Bone marrow (tissue), 2 donors: ENCODE measurements around the gene ASF1B.

Experiments used
- DNase-seq, 2 donors: peaks; one replicate each; lab custom pipeline; 2025; lab: John Stamatoyannopoulos, UW

Gene ASF1B

GRCh38 chr19:14135985-14136508, 342 bp downstream of the ASF1B start:
- DNase-seq = no peak

GRCh38 chr19:14135355-14135754, 1.0 kb downstream of the ASF1B start:
- DNase-seq = no peak

GRCh38 chr19:14127929-14128509, 8.4 kb downstream of the ASF1B start:
- no peak for DNase-seq

- DNase-seq = no peak
These were observed 9.2 kb downstream of the ASF1B start for GRCh38 chr19:14127176-14127575.

GRCh38 chr19:14122924-14123323, 13.5 kb downstream of the ASF1B start:
- no peak for DNase-seq

GRCh38 chr19:14120497-14120780, 15.9 kb downstream of the ASF1B start:
- DNase-seq = no peak

- no peak for DNase-seq
These were observed 16.5 kb downstream of the ASF1B start for GRCh38 chr19:14119644-14120496.

GRCh38 chr19:14119146-14119545, 17.2 kb downstream of the ASF1B start:
- DNase-seq = no peak

GRCh38 chr19:14118165-14119051, 18.0 kb downstream of the ASF1B start:
- DNase-seq = peak; percentile 65 to 83

- DNase-seq = peak; percentile 80 to 94
These were observed 18.7 kb downstream of the ASF1B start, which contains the start of gene PRKACA for GRCh38 chr19:14117668-14118164. TSS of gene PRKACA (minus strand) at chr19:14117762. CDS start at chr19:14117547, 215 bp downstream.

GRCh38 chr19:14116918-14117578, 19.3 kb downstream of the ASF1B start:
- DNase-seq = no peak

- DNase-seq = no peak
These were observed 19.9 kb downstream of the ASF1B start for GRCh38 chr19:14116525-14116917.

GRCh38 chr19:14115756-14116155, 20.6 kb downstream of the ASF1B start:
- DNase-seq = no peak

- peak; percentile 32 to 78 for DNase-seq
These were observed 21.5 kb downstream of the ASF1B start for GRCh38 chr19:14114854-14115253.

GRCh38 chr19:14114439-14114838, 21.9 kb downstream of the ASF1B start:
- no peak for DNase-seq

GRCh38 chr19:14113762-14114414, 22.5 kb downstream of the ASF1B start:
- DNase-seq = no peak

GRCh38 chr19:14112809-14113385, 23.5 kb downstream of the ASF1B start:
- DNase-seq = no peak

- no peak for DNase-seq
These were observed 24.2 kb downstream of the ASF1B start for GRCh38 chr19:14112051-14112808.

- no peak for DNase-seq
These were observed 24.9 kb downstream of the ASF1B start for GRCh38 chr19:14111486-14111885.

GRCh38 chr19:14110650-14111049, 25.7 kb downstream of the ASF1B start:
- no peak for DNase-seq
